ENCODE data around the gene AHNAK.
"Not testable (repeated sequence)": the region's sequence is repeated elsewhere in the genome, so short reads cannot be mapped to it uniquely, and the experiment has no call there.

The AHNAK gene

GRCh38 chr11:62571493-62571892, 24.9 kb upstream of the AHNAK start:
- DNase-seq = not testable (repeated sequence)

GRCh38 chr11:62570903-62571302, 24.3 kb upstream of the AHNAK start:
- DNase-seq = not testable (repeated sequence)

GRCh38 chr11:62569611-62570010, 23.0 kb upstream of the AHNAK start:
- no peak for DNase-seq

GRCh38 chr11:62567018-62567633, 20.5 kb upstream of the AHNAK start:
- no peak for DNase-seq

GRCh38 chr11:62566247-62566646, 19.6 kb upstream of the AHNAK start:
- DNase-seq = no peak

- no peak for DNase-seq
Observed at GRCh38 chr11:62565100-62565802, 18.6 kb upstream of the AHNAK start.

- not testable (repeated sequence) for DNase-seq
Observed at GRCh38 chr11:62561677-62562230, 15.1 kb upstream of the AHNAK start.

- DNase-seq = peak; percentile 86
Observed at GRCh38 chr11:62560566-62561103, 14.0 kb upstream of the AHNAK start.

- not testable (repeated sequence) for DNase-seq
Observed at GRCh38 chr11:62559626-62560025, 13.0 kb upstream of the AHNAK start.

- no peak for DNase-seq
Observed at GRCh38 chr11:62559204-62559603, 12.6 kb upstream of the AHNAK start.

DNA sequence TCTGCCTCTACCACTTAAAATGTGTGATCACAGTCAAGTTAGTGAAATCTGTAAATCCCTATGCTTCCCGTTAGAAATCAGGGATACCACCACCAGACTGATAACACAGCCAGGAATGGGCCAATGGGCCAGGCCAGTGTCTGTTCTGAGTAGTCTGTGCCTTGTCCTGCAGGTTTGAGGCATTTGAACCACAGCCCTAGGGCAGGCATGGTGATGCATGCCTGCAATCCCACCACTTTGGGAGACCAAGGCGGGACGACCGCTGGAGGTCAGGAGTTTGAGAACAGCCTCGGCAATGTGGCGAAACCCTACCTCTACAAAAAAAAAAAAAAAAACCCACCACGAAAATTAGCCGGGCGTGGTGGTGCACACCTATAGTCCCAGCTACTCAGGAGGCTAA, 12.1 kb upstream of the AHNAK start:
- no peak for DNase-seq

DNA sequence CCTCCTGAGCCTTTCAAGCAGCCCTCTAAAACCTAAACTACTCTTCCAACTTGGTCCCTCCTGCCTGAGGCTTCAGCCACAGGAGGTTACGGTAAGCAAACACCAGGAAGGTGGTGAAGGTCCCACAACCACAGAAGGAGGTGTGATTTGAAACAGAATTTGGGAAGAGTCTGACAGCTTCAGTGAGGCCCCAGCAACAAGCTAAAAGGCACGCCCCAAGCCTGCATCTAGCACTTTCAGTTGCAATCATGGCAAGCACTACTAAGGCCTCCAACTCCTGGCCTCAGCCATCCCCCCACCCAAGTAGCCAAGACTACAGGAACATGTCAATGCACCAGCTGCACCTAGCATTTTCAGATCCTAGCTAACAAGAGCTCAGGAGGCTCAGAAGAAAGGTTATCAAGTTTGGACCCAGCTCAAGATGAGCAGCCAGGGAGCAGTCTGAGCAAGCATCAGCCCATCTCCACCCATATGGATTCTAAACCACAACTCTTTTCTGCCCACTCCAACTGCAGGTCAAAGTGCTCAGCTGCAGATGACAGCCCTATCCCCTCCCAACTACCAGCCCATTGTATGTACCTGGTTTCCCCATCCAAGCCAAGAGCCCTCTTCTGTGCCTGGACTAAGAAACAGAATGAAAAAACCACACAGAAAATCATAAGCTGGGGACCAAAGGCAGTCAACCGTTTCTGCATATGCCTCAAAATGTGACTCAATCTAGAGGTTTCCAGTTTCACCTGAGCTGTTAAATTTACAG, 10.4 kb upstream of the AHNAK start:
- no peak for DNase-seq

- DNase-seq = peak; percentile 91
Observed at GRCh38 chr11:62556108-62556874, 9.7 kb upstream of the AHNAK start.

GRCh38 chr11:62555464-62556107, 9.0 kb upstream of the AHNAK start:
- peak; percentile 90 for DNase-seq

- no peak for DNase-seq
Observed at GRCh38 chr11:62554387-62555167, 8.0 kb upstream of the AHNAK start.

DNA sequence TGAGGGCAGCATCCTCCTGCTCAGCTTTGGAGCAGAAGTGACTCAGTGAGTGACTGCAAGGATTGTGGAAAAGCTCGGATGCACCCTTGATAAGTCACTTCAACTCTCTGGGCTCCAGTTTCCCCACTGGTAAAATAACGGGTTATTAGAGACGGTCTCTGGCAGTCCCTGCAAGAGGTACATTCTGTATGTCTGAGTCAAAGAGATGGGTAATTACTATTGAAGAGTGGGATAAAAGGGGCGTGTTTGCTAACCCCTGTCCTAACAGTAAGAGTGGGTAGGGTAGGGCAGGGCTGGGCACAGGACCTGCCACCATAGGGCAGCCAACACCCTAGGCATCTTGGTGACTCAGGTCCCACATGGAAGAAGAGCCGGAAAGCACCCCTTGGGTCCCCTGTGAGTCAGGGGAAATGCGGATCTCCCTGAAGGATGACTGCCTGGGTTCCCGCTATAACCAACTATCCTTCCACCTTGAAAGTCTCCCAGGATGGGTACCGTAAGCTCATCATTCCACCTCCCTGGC, 7.3 kb upstream of the AHNAK start:
- DNase-seq = peak; percentile 89

DNA sequence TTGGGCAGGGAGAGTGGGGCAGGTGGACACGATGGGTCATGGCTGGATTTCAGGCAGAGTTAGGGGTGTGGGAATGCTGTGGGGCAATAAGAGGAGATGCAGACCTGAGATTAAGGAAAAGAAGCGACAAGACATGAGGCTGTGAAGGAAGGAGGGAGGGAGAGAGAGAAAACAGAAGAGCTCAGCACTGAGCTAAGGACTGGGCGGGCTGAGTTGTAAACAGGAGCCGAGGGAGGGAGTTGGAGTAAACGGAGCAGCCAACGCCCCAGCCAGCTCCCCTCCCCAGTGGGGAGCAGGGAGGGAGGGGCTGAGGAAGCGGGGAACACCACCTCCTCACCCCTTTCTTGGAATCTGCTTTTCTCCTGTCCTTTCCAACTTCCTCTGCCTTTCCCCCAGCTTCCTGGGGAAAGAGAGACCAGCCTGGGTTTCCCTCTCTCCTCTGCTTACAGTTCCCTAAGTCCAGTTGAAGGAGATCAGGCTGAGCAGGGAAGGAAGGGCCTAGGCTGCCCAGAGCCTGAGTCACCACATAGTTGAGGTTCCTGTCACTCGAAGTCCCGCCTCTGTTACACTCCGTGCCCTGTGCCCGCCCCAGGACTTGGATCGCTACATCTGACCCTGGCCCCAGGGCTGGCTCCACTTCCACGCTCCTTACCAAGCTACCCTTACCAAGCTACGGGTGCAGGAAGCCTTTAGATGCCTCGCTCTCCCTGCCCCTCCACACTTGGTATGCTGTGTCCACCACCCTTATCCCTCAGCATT, 6.7 kb upstream of the AHNAK start:
- DNase-seq = peak; percentile 90

DNA sequence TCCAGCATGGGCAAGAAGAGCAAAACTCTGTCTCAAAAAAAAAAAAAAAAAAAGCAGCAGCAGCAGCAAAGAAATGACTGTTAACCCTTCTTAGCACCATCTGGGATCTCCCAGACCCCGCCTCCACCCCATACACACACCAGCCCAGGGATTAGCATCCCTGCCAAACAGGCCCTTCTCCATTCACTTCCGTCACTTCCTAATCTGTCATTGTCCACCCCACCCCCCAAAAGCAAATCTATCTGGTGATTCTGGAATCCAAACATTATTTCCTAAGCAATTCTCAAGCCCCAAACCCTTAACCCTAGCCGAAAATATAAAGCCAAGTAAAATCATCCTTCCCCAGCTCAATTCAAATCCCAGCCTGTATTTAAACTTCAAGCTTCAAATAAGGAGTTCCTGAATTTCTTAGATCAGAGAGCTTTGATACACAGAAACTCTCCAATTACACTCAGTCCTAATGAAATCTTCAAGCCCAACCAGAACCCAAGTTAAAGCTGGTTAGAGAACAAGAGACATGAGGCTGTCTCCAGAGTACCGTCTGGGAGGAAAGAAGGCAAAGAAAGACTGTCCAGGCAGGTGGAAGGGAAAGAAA, 6.0 kb upstream of the AHNAK start:
- no peak for DNase-seq

GRCh38 chr11:62550478-62550877, 3.9 kb upstream of the AHNAK start:
- DNase-seq = not testable (repeated sequence)

All from inflammatory macrophage treated with lipopolysaccharide for 4 hours (primary cell).